ENCODE results near the gene TSC22D2. TPM values are rescaled to one million over a fixed set of nuclear protein-coding genes. Genes with fewer than 3 reads are reported as not detected.

The TSC22D2 gene
- total RNA-seq, 2 donors from 2014 or later, result 22.2 to 35.8 TPM

DNA sequence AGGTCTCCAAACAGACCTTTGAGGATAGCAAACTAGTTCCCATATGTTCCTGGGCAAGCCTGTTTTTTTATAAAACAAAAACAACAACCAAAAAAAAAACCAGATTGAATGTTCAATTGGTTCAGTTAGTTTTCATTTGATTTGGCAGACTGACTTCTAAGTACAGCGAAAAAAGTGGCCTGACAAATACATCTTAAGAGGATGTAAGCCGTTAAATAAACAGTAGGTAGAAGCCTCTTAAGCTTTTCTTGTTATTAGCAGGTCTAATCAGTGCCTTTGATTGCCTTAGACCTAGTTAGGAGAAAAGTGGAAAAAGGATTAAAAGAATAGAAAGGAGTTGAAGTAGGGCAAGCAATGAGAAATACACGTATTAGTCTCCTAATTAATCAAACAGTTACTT is 13.2 kb downstream of the TSC22D2 start:
- ATAC-seq (ENCODE audit: insufficient number of reproducible peaks, low FRiP score, low read depth) (no peak), DNase-seq (ENCODE audit: low spot score) (no peak)
- Histone ChIP-seq H3K27me3 (replicated peaks; ENCODE audit: insufficient read depth) (no peaks in the 10 kb centered on the region), H3K36me3 (no peaks in the 10 kb centered on the region), H3K4me3 (no peak overlapping the region), H3K9me3 (no peaks in the 10 kb centered on the region), H3K4me1 (ENCODE audit: control insufficient read depth in 1 of 2, low read depth in 2 of 2) (peaks cover 42 to 80% of the 10 kb centered on the region in 2 donors), H3K27ac (no peak overlapping the region)
- TF ChIP-seq, protein P1, sequence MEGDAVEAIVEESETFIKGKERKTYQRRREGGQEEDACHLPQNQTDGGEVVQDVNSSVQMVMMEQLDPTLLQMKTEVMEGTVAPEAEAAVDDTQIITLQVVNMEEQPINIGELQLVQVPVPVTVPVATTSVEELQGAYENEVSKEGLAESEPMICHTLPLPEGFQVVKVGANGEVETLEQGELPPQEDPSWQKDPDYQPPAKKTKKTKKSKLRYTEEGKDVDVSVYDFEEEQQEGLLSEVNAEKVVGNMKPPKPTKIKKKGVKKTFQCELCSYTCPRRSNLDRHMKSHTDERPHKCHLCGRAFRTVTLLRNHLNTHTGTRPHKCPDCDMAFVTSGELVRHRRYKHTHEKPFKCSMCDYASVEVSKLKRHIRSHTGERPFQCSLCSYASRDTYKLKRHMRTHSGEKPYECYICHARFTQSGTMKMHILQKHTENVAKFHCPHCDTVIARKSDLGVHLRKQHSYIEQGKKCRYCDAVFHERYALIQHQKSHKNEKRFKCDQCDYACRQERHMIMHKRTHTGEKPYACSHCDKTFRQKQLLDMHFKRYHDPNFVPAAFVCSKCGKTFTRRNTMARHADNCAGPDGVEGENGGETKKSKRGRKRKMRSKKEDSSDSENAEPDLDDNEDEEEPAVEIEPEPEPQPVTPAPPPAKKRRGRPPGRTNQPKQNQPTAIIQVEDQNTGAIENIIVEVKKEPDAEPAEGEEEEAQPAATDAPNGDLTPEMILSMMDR (IDR thresholded peaks at IDR 0.05), result no peak

DNA sequence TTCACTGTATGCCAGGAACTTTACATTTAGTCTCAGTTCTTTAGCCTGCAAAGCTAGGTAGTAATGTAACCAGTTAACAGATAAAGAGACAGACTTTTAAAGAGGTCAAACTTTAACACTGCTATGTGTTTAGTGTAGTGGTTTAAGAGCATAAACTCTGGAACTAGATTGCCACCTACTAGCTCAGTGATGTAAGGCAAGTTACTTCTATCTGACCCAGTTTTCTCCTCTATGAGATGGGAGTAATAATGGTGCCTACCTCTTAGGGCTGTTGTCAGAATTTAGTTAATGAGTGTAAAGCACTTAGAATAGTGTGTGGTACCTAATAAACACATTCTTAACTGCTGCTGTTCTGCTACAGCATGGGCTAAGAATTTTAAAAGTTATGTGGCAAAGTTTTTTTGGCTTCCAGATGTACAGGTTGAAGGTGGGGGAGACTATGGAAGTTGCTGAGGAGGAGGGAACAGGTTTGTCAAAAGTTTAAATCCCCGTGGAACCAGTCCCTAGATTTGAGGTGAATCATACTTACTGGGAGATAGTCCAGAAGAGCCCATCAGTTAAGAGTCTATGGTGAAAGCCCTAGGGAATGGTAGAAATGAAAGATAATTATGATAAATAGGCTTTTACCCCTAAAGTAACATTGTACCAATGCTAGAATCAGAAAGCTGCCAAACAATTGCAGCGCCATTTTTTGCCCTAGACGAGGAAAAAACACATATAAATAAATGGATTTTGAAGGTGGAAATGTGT is 13.9 kb downstream of the TSC22D2 start:
- Histone ChIP-seq H3K36me3 (no peaks in the 10 kb centered on the region), H3K27me3 (replicated peaks; ENCODE audit: insufficient read depth) (no peaks in the 10 kb centered on the region), H3K4me3 (no peak overlapping the region), H3K9me3 (no peaks in the 10 kb centered on the region), H3K4me1 (ENCODE audit: control insufficient read depth in 1 of 2, low read depth in 2 of 2) (peaks cover 34 to 73% of the 10 kb centered on the region in 2 donors), H3K27ac (no peak overlapping the region)
- TF ChIP-seq, protein P1 (IDR thresholded peaks at IDR 0.05), result no peak
- ATAC-seq (ENCODE audit: insufficient number of reproducible peaks, low FRiP score, low read depth) (no peak), DNase-seq (ENCODE audit: low spot score) (no peak)

DNA sequence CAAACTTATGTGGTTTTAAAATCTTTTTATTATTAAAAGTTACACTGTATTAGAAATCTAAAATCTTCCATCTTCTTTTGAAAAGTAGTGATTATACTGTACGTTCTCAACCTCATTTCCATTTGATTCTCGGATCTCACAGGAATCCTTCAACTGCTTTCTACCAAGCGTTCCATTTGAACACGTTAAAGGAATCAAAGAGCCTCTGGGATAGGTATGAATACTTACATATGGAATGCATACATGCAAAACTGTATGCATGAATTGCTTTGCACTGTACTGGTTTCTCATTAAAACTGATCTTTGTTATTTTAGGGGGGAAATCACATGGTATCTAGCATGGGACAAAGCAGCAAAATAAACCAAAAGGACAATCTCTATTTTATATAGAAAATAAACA is 14.8 kb downstream of the TSC22D2 start:
- Histone ChIP-seq H3K27me3 (replicated peaks; ENCODE audit: insufficient read depth) (no peaks in the 10 kb centered on the region), H3K4me1 (ENCODE audit: control insufficient read depth in 1 of 2, low read depth in 2 of 2) (peaks cover 33 to 64% of the 10 kb centered on the region in 2 donors), H3K4me3 (no peak overlapping the region), H3K27ac (no peak overlapping the region), H3K36me3 (no peaks in the 10 kb centered on the region), H3K9me3 (no peaks in the 10 kb centered on the region)
- DNase-seq (ENCODE audit: low spot score) (no peak), ATAC-seq (ENCODE audit: insufficient number of reproducible peaks, low FRiP score, low read depth) (no peak)
- TF ChIP-seq, protein P1 (IDR thresholded peaks at IDR 0.05), result no peak

DNA sequence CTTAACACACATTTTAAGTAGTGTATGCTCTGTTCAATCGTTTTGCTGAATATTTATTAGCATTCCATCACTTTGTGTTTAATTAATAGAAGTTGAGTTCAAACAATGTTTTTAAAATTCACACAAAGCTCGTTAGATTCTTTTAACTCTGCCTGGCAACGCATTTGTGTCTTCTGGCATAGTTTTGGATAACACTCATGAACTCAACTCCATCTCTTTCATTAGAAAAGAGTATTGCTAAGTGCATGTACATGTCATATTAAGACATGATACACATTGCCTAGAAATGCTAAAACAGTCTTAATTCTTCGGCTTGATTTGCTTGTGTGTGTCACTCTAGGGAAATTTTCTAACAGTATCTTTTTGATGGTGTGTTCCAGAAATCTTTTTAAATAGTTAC is 15.7 kb downstream of the TSC22D2 start:
- ATAC-seq (ENCODE audit: insufficient number of reproducible peaks, low FRiP score, low read depth) (no peak), DNase-seq (ENCODE audit: low spot score) (no peak)
- TF ChIP-seq, protein P1 (IDR thresholded peaks at IDR 0.05), result no peak
- no peaks in the 10 kb centered on the region for H3K9me3 ChIP-seq
- H3K4me1 ChIP-seq (ENCODE audit: control insufficient read depth in 1 of 2, low read depth in 2 of 2), result peaks cover 31 to 63% of the 10 kb centered on the region in 2 donors
- H3K36me3 ChIP-seq, result no peaks in the 10 kb centered on the region
- no peaks in the 10 kb centered on the region for H3K27me3 ChIP-seq (replicated peaks; ENCODE audit: insufficient read depth)
- no peak overlapping the region for H3K4me3 ChIP-seq
- no peak overlapping the region for H3K27ac ChIP-seq

DNA sequence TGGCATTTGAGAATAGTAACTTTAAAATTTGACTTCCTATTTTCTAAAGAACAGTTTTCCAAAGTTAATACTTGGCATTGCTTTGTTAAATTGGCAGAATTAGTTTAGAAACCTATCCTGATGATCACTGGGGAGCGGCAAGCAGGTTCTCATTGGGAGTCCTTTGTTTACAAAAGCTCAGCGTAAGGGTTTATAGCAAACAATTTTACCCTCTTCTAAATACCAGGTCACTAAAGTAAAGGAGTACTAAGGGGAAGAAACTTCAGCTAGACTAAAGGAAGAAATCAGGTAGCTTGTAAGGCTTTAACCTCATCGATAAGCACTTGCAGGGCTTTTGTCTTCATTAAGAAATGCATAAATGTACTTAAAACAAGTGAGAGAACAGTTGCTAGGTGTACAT is 18.2 kb downstream of the TSC22D2 start:
- Histone ChIP-seq H3K36me3 (no peaks in the 10 kb centered on the region), H3K9me3 (no peaks in the 10 kb centered on the region), H3K4me1 (ENCODE audit: control insufficient read depth in 1 of 2, low read depth in 2 of 2) (peaks cover 19 to 59% of the 10 kb centered on the region in 2 donors), H3K27ac (no peak overlapping the region), H3K27me3 (replicated peaks; ENCODE audit: insufficient read depth) (no peaks in the 10 kb centered on the region), H3K4me3 (no peak overlapping the region)
- DNase-seq (ENCODE audit: low spot score) (no peak), ATAC-seq (ENCODE audit: insufficient number of reproducible peaks, low FRiP score, low read depth) (no peak)
- TF ChIP-seq, protein P1 (IDR thresholded peaks at IDR 0.05), result no peak

Data from thoracic aorta (tissue), 2 donors.